Measurements from ENCODE around the gene ID2.

ID2 gene

DNA sequence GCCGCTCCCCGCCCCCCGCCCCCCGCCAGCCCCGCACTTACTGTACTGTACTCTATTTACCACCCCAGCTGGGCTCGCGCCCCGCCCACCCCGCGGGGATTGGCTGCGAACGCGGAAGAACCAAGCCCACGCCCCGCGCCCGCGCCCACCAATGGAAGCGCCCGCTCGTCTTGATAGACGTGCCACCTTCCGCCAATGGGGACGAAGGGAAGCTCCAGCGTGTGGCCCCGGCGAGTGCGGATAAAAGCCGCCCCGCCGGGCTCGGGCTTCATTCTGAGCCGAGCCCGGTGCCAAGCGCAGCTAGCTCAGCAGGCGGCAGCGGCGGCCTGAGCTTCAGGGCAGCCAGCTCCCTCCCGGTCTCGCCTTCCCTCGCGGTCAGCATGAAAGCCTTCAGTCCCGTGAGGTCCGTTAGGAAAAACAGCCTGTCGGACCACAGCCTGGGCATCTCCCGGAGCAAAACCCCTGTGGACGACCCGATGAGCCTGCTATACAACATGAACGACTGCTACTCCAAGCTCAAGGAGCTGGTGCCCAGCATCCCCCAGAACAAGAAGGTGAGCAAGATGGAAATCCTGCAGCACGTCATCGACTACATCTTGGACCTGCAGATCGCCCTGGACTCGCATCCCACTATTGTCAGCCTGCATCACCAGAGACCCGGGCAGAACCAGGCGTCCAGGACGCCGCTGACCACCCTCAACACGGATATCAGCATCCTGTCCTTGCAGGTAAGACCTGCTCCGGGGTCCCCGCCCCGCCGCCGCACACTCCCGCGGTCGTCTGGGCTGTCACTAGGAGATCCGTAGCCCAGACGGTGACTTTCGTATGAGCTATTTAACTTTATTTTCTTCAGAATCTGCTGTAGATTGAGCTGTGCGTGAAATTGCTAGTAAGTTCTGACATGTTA is at the start of gene ID2:
TSS of gene ID2 (plus strand) at position 271 of the 907 bp plus-strand sequence. CDS start at position 381, 110 bp downstream.
- peak; percentile 73 to 100 (median 98) for DNase-seq

- DNase-seq, result no peak
Measured at GRCh38 chr2:8632755-8633154, 49.1 kb upstream of the ID2 start.

DNA sequence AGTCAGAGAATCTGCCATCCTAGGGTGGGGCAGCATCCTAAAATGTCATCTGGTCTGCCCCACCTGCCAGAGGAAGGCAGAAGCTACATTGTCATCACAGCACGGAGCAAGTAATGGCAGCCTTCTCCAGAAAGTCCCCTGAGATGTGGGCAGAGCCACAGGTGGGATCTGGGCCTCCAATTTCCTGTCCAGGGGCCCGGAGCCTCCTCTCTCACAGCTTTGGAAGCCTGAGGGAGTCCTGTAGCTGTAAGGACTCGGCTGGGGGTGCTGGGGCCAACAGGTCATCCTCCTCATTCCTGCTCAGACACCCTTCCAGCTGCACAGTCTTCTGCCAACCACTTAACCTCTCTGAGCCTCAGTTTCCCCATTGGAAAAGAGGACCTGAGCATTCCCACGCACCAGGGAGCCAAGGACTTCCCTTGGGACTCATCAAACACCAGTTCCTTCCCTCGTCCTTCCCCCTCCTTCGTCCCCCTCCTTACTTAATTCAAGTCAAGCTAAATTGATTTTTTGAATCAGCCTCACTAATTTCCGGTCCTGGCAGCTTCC is 48.6 kb upstream of the ID2 start:
- no peak for DNase-seq

GRCh38 chr2:8633735-8634313 is 48.0 kb upstream of the ID2 start:
- no peak for DNase-seq

DNA sequence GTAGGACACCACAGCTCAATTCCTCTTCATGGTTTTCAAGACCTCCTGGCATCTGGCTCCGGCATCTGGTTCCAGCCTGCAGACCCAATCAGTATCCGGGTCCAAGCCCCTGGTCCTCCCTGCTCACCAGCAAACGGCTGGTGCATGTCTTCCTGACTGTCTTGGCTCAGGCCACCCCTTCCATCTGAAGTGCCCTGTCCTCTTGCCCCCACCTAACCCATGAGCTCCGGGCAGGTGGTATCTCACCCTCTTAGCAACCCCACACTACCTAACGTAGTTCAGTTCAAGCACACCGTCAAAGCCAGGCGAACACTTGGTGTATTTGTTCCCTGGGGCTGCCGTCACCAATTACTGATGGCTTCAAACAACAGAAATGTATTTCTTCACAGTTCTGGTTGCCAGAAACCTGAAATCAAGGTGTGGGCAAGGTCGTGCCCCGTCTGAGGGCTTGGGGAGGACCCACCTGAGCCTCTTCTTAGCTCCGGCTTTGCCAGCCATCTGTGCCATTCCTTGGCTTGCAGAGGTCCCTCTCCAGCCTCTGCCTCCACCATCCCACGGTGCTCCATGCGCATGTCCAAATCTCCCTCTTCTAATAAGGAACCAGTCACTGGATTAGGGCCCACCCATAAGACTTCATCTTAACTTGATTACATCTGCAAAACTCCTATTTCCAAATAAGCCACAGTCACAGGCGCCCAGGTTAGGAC is 47.2 kb upstream of the ID2 start:
- no peak for DNase-seq

DNA sequence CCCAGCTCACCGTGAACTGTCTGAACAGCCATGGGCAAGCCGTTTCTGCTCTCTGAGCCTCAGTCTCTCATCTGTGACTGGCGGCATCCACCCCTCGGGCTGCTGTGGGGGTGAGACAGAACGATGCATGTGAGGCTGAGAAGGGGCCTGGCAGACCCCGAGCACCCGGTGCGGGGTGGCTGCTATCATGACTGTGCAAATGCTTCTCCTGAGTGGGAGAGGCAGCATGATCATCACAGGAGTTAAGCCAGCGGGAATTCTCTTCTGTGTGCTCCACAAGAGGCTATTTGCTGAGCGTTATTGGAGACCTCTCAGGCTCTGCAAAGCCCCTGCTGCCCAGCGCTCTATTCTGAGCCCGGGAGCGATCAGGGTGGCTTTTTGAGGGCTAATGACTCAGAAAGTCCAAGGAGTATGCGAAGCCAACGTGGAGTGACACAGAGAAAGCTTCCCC is 45.8 kb upstream of the ID2 start:
- DNase-seq, result no peak

DNA sequence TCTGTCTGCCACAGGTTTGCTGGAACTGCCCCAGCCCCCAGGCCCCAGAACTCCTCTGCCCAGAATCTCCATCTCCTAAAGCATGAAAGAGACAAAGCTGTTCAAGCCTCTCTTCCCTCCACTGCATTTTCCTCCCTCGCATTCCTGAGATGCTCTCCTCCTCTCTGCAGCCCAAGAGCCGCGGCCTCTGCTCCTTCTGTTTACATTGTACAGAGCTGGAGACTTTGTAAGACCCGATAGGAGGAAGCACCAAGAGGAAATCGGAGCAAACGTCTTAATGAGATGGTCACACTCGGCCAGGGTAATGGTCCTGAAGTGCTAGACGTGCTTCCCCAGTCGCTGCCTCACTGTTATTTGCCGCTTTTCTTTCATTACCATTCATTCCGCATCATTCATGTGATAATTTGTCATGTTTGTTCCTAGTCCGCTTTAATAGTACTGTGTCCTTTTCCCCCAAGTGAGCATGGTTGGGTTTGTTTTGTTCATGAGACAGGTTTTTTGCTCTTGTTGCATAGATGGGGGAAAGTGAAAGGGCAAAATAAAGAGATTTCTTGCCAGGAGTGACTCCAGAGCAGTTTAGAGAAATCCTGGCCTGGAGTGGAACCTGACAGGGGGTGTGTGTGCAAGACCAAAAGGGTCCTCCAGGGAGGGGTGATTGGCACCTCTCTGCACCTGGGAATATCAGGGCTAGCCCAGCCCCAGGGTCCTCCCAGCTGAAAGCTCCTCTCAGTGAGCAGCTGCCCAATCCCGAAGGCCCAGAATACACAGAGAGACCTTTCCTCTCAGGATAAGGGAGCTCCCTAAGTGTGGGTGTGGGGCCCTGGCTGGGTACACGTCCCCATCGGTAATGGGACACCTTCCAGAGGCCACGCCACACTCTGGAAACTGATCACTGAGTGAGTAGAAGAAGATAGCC is 44.9 kb upstream of the ID2 start:
- DNase-seq, result peak in 1 of 51 donors; percentile 10

DNA sequence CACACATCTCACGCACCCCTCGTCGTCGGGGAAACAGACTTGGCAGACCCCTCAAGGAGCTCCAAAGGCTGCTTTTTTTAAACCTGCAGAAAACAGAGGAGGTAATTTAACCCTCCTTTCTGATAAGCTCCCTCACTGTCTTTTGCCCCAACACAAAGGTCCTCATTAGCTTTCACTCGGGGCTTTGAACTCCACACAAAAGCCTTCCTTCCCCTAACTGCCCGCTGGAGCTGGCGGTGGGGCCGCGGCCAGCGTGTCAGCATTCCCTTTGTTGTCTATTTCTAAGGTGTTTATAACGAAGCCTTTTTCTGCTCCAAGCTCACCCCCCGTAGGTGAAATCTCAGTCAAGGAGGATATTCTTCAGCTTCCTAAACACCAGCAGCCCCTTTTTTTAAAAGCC is 43.5 kb upstream of the ID2 start:
- DNase-seq, result no peak

DNA sequence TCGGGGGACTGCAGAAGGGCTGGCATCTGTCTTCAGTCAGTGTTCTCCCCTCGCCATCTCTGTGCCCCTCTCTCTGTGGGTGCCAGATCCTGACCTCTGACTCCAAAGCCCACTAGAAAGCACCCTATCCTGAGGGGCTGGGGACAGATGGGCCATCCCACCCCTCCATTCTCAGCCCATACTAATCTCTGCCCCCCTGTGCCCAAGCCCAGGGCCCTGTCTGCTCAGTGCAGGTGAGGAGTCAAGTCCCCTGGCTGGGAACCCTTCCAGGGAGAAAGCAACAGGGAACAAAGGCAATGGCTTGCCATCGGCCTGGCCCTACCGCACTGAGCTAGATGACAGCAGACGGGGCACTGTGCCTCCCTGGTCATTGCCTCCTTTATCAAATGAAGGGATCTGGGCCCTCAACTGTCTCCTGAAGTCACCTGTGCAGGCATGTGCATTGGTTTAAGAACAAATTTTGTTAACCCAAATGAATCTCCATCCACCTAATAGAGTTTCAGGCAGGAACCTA is 42.7 kb upstream of the ID2 start:
- no peak for DNase-seq

DNA sequence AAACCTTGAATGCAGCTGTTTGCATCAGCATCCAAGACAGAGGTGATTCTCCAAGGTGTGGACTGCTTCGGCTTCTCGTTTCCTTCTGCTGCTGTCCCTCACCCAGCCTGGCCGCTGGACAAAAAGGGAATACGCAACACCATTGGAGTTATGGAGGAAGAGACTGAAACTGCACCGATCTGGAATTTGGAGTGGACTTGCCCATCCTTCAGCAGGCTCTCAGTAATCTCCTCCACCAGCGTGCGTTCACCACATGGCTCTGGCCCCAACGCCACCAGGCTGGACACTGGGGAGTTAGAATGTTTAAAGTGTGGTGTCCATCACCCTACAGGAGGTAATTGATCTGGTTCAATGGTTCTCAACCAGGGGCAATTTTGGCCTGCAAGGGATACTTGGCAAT is 41.4 kb upstream of the ID2 start:
- DNase-seq, result no peak

DNA sequence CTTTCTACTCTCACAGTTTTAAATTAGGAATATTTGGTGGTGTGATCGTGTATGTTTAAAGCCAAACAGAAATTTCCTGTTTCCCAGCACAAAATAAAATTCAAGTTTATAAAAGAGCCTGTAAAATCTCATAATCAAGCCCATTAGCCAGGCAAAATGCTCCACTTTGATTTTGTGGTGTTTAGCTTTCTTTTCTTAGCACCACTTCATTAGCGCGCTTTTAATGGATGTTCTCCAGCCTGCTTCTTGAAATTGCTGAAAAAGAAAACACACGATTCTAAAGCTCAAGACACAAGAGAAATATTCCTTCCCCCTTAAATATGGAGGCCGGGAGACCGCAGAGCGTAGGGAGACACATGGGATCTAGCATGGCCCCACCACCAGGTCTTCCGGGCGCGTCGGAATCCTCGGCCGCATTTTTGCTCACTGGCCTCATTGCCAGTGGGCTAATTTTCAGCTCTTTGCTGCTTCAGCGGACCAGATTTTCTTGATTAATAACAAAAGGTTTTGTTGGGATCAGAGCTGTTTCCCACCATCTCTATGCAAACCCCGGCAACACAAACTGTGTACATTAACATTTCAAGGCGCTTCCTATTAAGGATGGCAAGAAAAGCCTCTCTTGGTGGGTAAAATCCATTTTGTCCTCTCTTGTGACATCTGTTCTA is 40.4 kb upstream of the ID2 start:
- DNase-seq, result no peak

- peak in 15 of 51 donors; percentile 7 to 58 (median 31) for DNase-seq
Measured at GRCh38 chr2:8642366-8643068, 39.3 kb upstream of the ID2 start.

- no peak for DNase-seq
Measured at GRCh38 chr2:8643250-8643995, 38.4 kb upstream of the ID2 start.

- no peak for DNase-seq
Measured at GRCh38 chr2:8643996-8644356, 37.9 kb upstream of the ID2 start.

GRCh38 chr2:8644605-8645175 is 37.2 kb upstream of the ID2 start:
- peak in 1 of 51 donors; percentile 10 for DNase-seq

DNA sequence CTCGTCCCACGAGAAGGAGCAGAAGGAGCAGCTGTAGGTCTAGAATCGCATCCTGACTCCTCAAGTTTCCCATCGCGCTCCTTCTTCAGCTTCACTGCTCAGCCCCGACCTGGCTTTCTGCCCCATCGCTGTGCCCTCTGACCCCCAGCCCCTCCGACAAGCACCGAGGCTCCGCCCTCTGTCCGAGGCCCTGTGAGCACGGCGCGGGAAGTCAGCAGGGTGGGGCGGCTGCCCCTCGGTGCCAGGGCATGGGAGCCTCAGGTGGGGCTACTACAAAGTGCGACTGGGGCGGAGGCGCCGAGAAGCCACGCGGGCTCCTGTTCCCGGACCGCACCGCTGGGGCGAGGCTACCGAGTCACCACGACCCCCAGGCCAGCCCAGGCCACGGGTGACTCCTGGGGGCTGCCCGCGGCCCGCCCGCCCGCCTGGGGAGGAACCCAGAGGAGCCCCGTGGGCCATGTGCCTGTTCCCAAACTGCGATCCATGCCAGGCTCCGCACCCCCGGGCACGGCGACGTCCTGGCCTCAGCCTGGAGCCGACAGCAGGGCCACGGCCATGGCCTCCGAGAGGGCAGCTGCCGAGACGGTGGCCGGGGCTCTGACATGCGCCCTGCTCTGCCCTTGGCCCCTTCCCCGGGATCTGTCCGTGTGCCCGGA is 36.6 kb upstream of the ID2 start:
- no peak for DNase-seq

DNA sequence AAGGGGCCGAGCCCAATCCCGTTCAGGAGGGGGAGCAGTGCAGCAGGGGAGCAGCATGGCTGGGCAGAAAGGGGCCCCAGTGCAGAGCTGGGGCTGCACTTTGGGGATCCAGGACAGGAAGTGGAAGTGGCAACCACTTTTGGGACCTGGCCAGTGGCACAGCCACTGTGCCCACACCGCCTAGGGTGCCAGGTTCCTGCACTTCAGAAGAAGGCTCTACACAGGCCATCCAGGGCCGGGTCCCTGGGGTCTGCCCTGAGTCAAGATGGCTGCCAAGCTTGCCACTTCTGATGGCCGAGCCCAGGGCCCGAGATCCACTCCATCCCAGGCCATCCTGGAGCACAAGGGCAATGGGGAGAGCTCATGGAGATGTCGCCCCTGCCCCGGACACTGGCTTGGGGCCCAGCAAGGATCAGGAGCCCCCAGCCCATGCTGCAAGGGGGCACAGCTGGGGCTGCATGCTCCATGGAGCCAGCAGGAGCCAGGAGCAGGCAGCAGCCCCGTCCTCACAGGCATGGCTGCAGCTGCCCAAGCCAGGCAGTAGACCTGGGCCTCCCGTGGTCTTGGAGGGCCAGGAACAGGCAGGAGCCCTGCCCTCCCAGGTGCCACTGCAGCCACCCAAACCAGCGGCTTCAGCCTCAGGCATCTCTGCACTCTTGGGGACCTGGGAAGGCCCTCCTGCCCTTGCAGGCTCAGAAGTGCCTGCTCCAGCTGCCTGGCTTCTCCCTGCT is 35.0 kb upstream of the ID2 start:
- DNase-seq, result no peak

Measured in hypothalamus (tissue), 51 donors.